ENCODE data around the gene CSF2. TPM values are rescaled to one million over a fixed set of nuclear protein-coding genes. Genes with fewer than 3 reads are reported as not detected.

Gene CSF2
- total RNA-seq, 1 donor from 2014 or later, result not detected

GRCh38 chr5:132081458-132081857, 7.9 kb downstream of the CSF2 start:
- DNase-seq (ENCODE audit: low spot score), result no peak
- intact Hi-C loops (cut with DNase I), result no loop called here

- DNase-seq (ENCODE audit: low spot score), result no peak
- intact Hi-C loops (cut with DNase I), result no loop called here
Measured at GRCh38 chr5:132082329-132083023, 8.9 kb downstream of the CSF2 start.

- no peak for DNase-seq (ENCODE audit: low spot score)
- intact Hi-C loops (cut with DNase I), result no loop called here
Measured at GRCh38 chr5:132083071-132083678, 9.6 kb downstream of the CSF2 start.

GRCh38 chr5:132085686-132086085, 12.1 kb downstream of the CSF2 start:
- no peak for DNase-seq (ENCODE audit: low spot score)
- intact Hi-C loops (cut with DNase I), result no loop called here

- intact Hi-C loops (cut with DNase I), result no loop called here
- DNase-seq (ENCODE audit: low spot score), result peak; percentile 85
Measured at GRCh38 chr5:132086277-132086794, 12.7 kb downstream of the CSF2 start.

GRCh38 chr5:132087176-132087575, 13.6 kb downstream of the CSF2 start:
- intact Hi-C loops (cut with DNase I), result no loop called here
- no peak for DNase-seq (ENCODE audit: low spot score)

GRCh38 chr5:132087661-132088060, 14.1 kb downstream of the CSF2 start:
- DNase-seq (ENCODE audit: low spot score), result no peak
- intact Hi-C loops (cut with DNase I), result no loop called here

GRCh38 chr5:132089363-132089762, 15.8 kb downstream of the CSF2 start:
- intact Hi-C loops (cut with DNase I), result no loop called here

GRCh38 chr5:132090107-132090506, 16.5 kb downstream of the CSF2 start:
- intact Hi-C loops (cut with DNase I), result no loop called here

More at GRCh38 chr5:132089363-132089762, 15.8 kb downstream of the CSF2 start:
- peak; percentile 6 for DNase-seq (ENCODE audit: low spot score)

GRCh38 chr5:132093271-132093670, 19.7 kb downstream of the CSF2 start:
- no peak for DNase-seq (ENCODE audit: low spot score)
- intact Hi-C loops (cut with DNase I), result no loop called here

More at GRCh38 chr5:132090107-132090506, 16.5 kb downstream of the CSF2 start:
- DNase-seq (ENCODE audit: low spot score), result no peak

- intact Hi-C loops (cut with DNase I), result no loop called here
- DNase-seq (ENCODE audit: low spot score), result no peak
Measured at GRCh38 chr5:132094393-132095076, 20.9 kb downstream of the CSF2 start.

- DNase-seq (ENCODE audit: low spot score), result no peak
- intact Hi-C loops (cut with DNase I), result no loop called here
Measured at GRCh38 chr5:132095077-132095410, 21.5 kb downstream of the CSF2 start.

- no peak for DNase-seq (ENCODE audit: low spot score)
- intact Hi-C loops (cut with DNase I), result no loop called here
Measured at GRCh38 chr5:132095424-132095972, 21.9 kb downstream of the CSF2 start.

- no peak for DNase-seq (ENCODE audit: low spot score)
- intact Hi-C loops (cut with DNase I), result no loop called here
Measured at GRCh38 chr5:132096904-132097303, 23.3 kb downstream of the CSF2 start.

GRCh38 chr5:132098151-132098594, 24.6 kb downstream of the CSF2 start:
- intact Hi-C loops (cut with DNase I), result no loop called here
- DNase-seq (ENCODE audit: low spot score), result no peak

GRCh38 chr5:132098621-132099020, 25.0 kb downstream of the CSF2 start:
- DNase-seq (ENCODE audit: low spot score), result no peak
- intact Hi-C loops (cut with DNase I), result no loop called here

GRCh38 chr5:132099076-132099748, 25.6 kb downstream of the CSF2 start:
- intact Hi-C loops (cut with DNase I), result no loop called here
- DNase-seq (ENCODE audit: low spot score), result no peak

GRCh38 chr5:132099905-132100304, 26.3 kb downstream of the CSF2 start:
- no peak for DNase-seq (ENCODE audit: low spot score)
- intact Hi-C loops (cut with DNase I), result no loop called here

- DNase-seq (ENCODE audit: low spot score), result no peak
- intact Hi-C loops (cut with DNase I), result no loop called here
Measured at GRCh38 chr5:132100672-132101261, 27.2 kb downstream of the CSF2 start.
